Caco-2 (cell line): ENCODE measurements around the gene HOMER2. TPM values are rescaled to one million over a fixed set of nuclear protein-coding genes. Genes with fewer than 3 reads are reported as not detected.
"Not testable (repeated sequence)": the region's sequence is repeated elsewhere in the genome, so short reads cannot be mapped to it uniquely, and the experiment has no call there.

Source experiments
- Bru-seq: library from RNA; stranded (reverse); fragments of 400-500 nt; gene quantifications from one replicate; lab custom pipeline; 2021; lab: Mats Ljungman, UMichigan
- BruChase-seq, 2 experiments: library from RNA; stranded (reverse); fragments of 400-500 nt; gene quantifications; one replicate each; lab custom pipeline; 2021; lab: Mats Ljungman, UMichigan
- BruUV-seq: library from RNA; stranded (reverse); fragments of 400-500 nt; replicated peaks from 2 replicates; lab custom pipeline; 2021; lab: Mats Ljungman, UMichigan
- CTCF ChIA-PET: fragments of 300-600 bp; sonication (Branson Sonifier 250); formaldehyde crosslinking; loops from one replicate; lab custom pipeline; 2022; ENCODE audit warnings: antibody characterized with exemption; lab: Charles Lee
- POLR2A ChIA-PET: fragments of 300-600 bp; sonication (Branson Sonifier 250); formaldehyde crosslinking; loops from one replicate; lab custom pipeline; 2022; ENCODE audit warnings: antibody characterized with exemption; lab: Charles Lee
- DNase-seq, 2 experiments: peaks; one replicate each; pipeline versions ENCODE4 v3.0.0 to v3.0.0-alpha.2; 2020 to 2022
- H3K27me3 ChIP-seq: replicated peaks from 2 replicates; pipeline ENCODE4 v1.6.0; 2011; ENCODE audit warnings: low read length; ENCODE audit not compliant: control insufficient read depth, insufficient read depth
- H3K36me3 ChIP-seq: 2 replicates; pipeline ENCODE4 v1.5.1; 2011; ENCODE audit warnings: low read length; ENCODE audit not compliant: control insufficient read depth, insufficient read depth
- H3K4me1 ChIP-seq: fragments of 250-450 bp; sonication (Bioruptor Pico); 2 replicates; pipeline ENCODE4 v1.5.1; 2020; ENCODE audit warnings: mild to moderate bottlenecking
- H3K4me3 ChIP-seq: 2 replicates; pipeline ENCODE4 v1.5.1; 2011; ENCODE audit warnings: low read depth, mild to moderate bottlenecking, control low read depth, low read length
- H3K9me3 ChIP-seq: fragments of 250-450 bp; sonication (Bioruptor Pico); 2 replicates; pipeline ENCODE4 v1.5.1; 2020; ENCODE audit warnings: mild to moderate bottlenecking, moderate library complexity
- H3K27ac Mint-ChIP-seq: one replicate; pipeline ENCODE4 v1.8.0; 2022; ENCODE audit warnings: mixed read lengths; ENCODE audit not compliant: unreplicated experiment
- H3K27me3 Mint-ChIP-seq: one replicate; pipeline ENCODE4 v1.8.0; 2022; ENCODE audit warnings: mixed read lengths; ENCODE audit not compliant: insufficient read depth, unreplicated experiment
- H3K36me3 Mint-ChIP-seq: one replicate; pipeline ENCODE4 v1.8.0; 2022; ENCODE audit warnings: mild to moderate bottlenecking, mixed read lengths; ENCODE audit not compliant: insufficient read depth, unreplicated experiment
- H3K4me1 Mint-ChIP-seq: one replicate; pipeline ENCODE4 v1.8.0; 2022; ENCODE audit warnings: low read depth, mixed read lengths; ENCODE audit not compliant: unreplicated experiment
- H3K4me3 Mint-ChIP-seq: one replicate; pipeline ENCODE4 v1.8.0; 2022; ENCODE audit warnings: mild to moderate bottlenecking, moderate library complexity, mixed read lengths; ENCODE audit not compliant: unreplicated experiment
- H3K9me3 Mint-ChIP-seq: one replicate; pipeline ENCODE4 v1.8.0; 2022; ENCODE audit warnings: mixed read lengths; ENCODE audit not compliant: unreplicated experiment
- intact Hi-C: fragments of 100-400 bp; cut with micrococcal nuclease; formaldehyde crosslinking; loops from one replicate; pipeline ENCODE4 v1.10.0; 2022; ENCODE audit not compliant: unreplicated experiment
- long read RNA-seq: library from polyadenylated mRNA; stranded (forward); transcript quantifications from one replicate; pipeline ENCODE4 v2.0.0, GENCODE V29; 2022
- total RNA-seq: library from RNA; stranded (reverse); gene quantifications from 2 replicates; pipeline ENCODE4 v1.2.3, GENCODE V29; 2022
- TF ChIP-seq, protein P1 (sequence below), 2 experiments: fragments of 200-600 bp in 1 of 2; IDR thresholded peaks; 1 replicate in 1 of 2; 2 replicates in 1 of 2; pipeline versions ENCODE4 v1.5.1 to v1.8.0; 2011 to 2022; ENCODE audit warnings: antibody characterized with exemption in 1 of 2, control low read depth in 1 of 2, inconsistent platforms in 1 of 2, low read depth in 1 of 2, low read length in 1 of 2, mild to moderate bottlenecking in 1 of 2, moderate library complexity in 1 of 2; ENCODE audit not compliant: insufficient read depth in 1 of 2, severe bottlenecking in 1 of 2, unreplicated experiment in 1 of 2

HOMER2 gene
- total RNA-seq (5.0 and 5.5 TPM in 2 replicates), Bru-seq, nascent RNA (percentile 29 among the genes with signal in this experiment), BruChase-seq, experiment 1, labeled RNA remaining after a 2-hour chase (percentile 25 among the genes with signal in this experiment), BruChase-seq, experiment 2, labeled RNA remaining after a 6-hour chase (percentile 31 among the genes with signal in this experiment)
- long read RNA-seq, partial matches to known transcripts = 0 of 3 reads
- long read RNA-seq, other reads (novel, unspliced or antisense) = 0 of 3 reads

DNA sequence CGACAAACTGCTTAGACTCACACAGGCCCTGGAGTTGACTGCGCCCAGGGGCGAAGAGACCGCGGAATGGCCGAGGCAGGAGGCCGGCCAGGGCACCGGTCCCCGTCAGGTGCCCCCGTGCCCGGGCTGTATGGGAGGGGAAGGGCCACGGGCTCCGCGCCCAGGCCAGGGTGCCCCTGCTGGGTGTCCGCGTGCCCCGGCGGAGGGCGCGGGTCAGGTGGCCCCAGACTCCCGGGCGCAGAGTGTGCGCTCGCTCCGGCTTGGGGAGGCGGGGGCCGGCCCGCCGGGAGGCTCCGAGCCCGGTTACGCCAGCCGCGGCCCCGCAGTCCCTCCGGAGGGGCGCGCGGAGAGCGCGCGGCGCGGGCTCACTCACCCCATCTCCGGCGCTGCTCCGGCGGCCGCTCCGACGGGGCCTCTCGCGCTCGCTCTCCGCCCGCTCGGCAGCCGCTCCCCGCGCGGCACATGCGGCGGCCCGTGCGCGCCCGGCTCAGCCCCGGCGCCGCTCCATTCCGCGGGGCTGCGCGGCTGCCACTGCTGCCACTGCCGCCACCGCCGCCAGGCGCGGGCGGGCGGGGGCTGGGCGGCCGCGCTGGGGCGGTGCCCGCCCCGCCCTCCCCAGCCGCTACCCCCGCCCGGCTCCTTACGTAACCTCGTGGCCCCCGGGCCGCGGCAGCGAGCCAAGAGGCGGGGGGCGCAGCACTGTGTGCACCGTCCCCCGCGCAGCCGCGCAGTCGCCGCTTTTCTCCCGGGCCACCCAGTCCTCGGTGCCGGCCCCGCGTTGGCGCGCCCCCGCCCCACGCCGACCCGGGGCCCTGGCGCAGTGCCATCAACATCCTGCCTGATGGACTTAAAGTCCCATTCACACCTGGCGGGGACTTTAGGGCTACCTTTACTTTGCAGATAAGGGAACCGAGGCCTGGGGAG lies at the start of gene HOMER2:
Gene HOMER2 (minus strand): TSS at position 563 of the 924 bp plus-strand sequence. CDS start 185 bp downstream, at position 378.
- peak within 1 kb of the TSS; percentile 42 for H3K4me3 Mint-ChIP-seq
- Histone ChIP-seq H3K36me3 (no peaks in the 10 kb centered on the region), H3K4me1 (no peaks in the 10 kb centered on the region), H3K27me3 (no peaks in the 10 kb centered on the region; the same call in 1 of the 2 replicates), H3K9me3 (no peaks in the 10 kb centered on the region), H3K4me3 (peak within 1 kb of the TSS; percentile 38)
- POLR2A ChIA-PET = no interaction called here
- peaks cover 3% of the 10 kb centered on the region for H3K27me3 Mint-ChIP-seq
- CTCF ChIA-PET = no interaction called here
- H3K36me3 Mint-ChIP-seq = no peaks in the 10 kb centered on the region
- no peaks in the 10 kb centered on the region for H3K4me1 Mint-ChIP-seq
- H3K9me3 Mint-ChIP-seq = no peaks in the 10 kb centered on the region
- H3K27ac Mint-ChIP-seq = no peak within 1 kb of the TSS
- intact Hi-C loops = no loop called here
- TF ChIP-seq, protein P1, sequence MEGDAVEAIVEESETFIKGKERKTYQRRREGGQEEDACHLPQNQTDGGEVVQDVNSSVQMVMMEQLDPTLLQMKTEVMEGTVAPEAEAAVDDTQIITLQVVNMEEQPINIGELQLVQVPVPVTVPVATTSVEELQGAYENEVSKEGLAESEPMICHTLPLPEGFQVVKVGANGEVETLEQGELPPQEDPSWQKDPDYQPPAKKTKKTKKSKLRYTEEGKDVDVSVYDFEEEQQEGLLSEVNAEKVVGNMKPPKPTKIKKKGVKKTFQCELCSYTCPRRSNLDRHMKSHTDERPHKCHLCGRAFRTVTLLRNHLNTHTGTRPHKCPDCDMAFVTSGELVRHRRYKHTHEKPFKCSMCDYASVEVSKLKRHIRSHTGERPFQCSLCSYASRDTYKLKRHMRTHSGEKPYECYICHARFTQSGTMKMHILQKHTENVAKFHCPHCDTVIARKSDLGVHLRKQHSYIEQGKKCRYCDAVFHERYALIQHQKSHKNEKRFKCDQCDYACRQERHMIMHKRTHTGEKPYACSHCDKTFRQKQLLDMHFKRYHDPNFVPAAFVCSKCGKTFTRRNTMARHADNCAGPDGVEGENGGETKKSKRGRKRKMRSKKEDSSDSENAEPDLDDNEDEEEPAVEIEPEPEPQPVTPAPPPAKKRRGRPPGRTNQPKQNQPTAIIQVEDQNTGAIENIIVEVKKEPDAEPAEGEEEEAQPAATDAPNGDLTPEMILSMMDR (IDR thresholded peaks at IDR 0.05; ENCODE audit: insufficient read depth in 1 of 2, low read depth in 1 of 2, low read length in 1 of 2, severe bottlenecking in 1 of 2, unreplicated experiment in 1 of 2) = no peak
- no TSS peak for BruUV-seq
- peak in 1 of 2 experiments; percentile 18 for DNase-seq

DNA sequence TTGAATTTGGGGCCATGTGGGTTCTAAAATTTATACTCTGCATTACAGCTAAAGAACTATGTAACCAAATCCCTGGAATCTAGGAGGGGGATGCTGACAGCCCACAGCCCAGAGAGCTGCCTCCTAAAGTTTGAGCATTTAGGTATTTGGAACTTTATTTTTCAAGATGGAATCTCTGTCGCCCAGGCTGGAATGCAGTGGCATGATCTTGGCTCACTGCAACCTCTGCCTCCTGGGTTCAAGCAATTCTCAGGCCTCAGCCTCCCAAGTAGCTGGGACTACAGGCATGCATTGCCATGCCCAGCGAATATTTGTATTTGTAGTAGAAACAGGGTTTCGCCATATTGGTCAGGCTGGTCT lies 48.1 kb upstream of the HOMER2 start:
- POLR2A ChIA-PET, DNase-seq, CTCF ChIA-PET, H3K9me3 ChIP-seq, H3K27me3 Mint-ChIP-seq, H3K27me3 ChIP-seq, H3K9me3 Mint-ChIP-seq, H3K4me3 ChIP-seq, H3K27ac Mint-ChIP-seq, H3K4me3 Mint-ChIP-seq, H3K4me1 ChIP-seq, H3K36me3 ChIP-seq, H3K4me1 Mint-ChIP-seq, BruUV-seq, H3K36me3 Mint-ChIP-seq: not testable (repeated sequence)
- intact Hi-C loops = loop anchor here (1.0 to 2.0 kb wide), 2 partner anchors 151 to 460 kb away; partner anchors contain the start of gene RPS17
- TF ChIP-seq, protein P1 (IDR thresholded peaks at IDR 0.05; ENCODE audit: insufficient read depth in 1 of 2, low read depth in 1 of 2, low read length in 1 of 2, severe bottlenecking in 1 of 2, unreplicated experiment in 1 of 2) = peak in 1 of 2 experiments; percentile 2

DNA sequence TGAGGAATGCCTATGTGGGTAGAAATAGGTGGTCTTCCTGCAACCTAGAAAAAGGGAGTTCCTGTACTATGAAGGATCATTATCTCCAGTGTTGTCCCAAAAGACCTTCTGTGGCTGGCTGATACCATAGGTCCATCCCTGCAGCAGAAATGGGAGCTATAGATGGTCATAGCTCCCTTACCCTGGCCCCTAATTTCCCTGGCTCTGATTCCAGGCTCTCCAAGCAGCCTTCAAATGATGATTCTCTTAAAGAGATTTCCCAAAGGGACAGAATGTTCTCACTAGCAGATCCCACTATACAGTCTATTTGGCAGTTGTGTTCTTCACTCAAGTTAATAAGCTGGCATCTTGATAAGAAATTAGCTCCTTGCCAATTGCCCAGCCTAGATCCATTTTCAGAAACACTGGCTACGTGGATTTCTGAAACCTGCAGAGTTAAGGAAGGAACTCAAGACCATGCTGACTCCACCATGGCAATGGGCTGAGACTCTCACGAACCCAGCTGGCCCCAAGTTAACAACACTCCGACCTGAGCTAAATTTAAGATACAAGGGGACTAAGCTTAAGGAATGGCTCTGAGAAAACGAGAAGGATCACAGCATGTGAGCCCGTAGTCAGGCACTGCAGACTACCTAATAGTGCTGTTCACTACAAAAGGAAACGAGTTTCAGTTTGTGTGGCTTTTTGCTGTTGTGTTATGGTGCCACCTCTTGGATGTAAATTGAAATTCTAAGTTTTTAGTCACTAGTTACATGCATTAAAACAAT lies 47.6 kb upstream of the HOMER2 start:
- Histone ChIP-seq H3K4me3 (no peak overlapping the region), H3K9me3 (no peaks in the 10 kb centered on the region), H3K27me3 (no peaks in the 10 kb centered on the region), H3K4me1 (no peaks in the 10 kb centered on the region), H3K36me3 (no peaks in the 10 kb centered on the region)
- intact Hi-C loops = loop anchor here (1.0 to 2.0 kb wide), 2 partner anchors 151 to 459 kb away; partner anchors contain the start of gene RPS17
- Mint-ChIP-seq H3K36me3 (no peaks in the 10 kb centered on the region), H3K4me3 (no peak overlapping the region), H3K4me1 (no peaks in the 10 kb centered on the region), H3K27ac (no peak overlapping the region), H3K9me3 (no peaks in the 10 kb centered on the region), H3K27me3 (no peaks in the 10 kb centered on the region)
- DNase-seq = peak in 1 of 2 experiments; percentile 19
- TF ChIP-seq, protein P1 (IDR thresholded peaks at IDR 0.05; ENCODE audit: insufficient read depth in 1 of 2, low read depth in 1 of 2, low read length in 1 of 2, severe bottlenecking in 1 of 2, unreplicated experiment in 1 of 2) = peak; percentile 10 to 15
- ChIA-PET CTCF (no interaction called here), POLR2A (no interaction called here)
- BruUV-seq = no TSS peak
